K562 (cell line): Measurements from ENCODE around the gene SRGAP3. TPM values are rescaled to one million over a fixed set of nuclear protein-coding genes. Genes with fewer than 3 reads are reported as not detected.

ENCODE experiments used
- ATAC-seq: fragments of 200-7000 bp; cut with Tn5 transposase; 3 replicates; pipeline ENCODE4 v1.9.1; 2020; ENCODE audit warnings: moderate library complexity
- BruUV-seq: library from RNA; stranded (reverse); fragments of 400-500 nt; replicated peaks from 2 replicates; lab custom pipeline; 2021; lab: Mats Ljungman, UMichigan
- CTCF ChIA-PET: fragments of 300-600 bp; formaldehyde crosslinking; extraction: SDS; loops from one replicate; lab custom pipeline; 2021; ENCODE audit warnings: low intra/inter-chr PET ratio; lab: Yijun Ruan, JAX
- POLR2A ChIA-PET: fragments of 300-600, 350-650 bp; sonication (Branson Sonifier 250); formaldehyde crosslinking; extraction: SDS; loops from one replicate; lab custom pipeline; 2021; ENCODE audit warnings: antibody characterized with exemption, inconsistent platforms; lab: Yijun Ruan, JAX
- DNase-seq, 4 experiments: peaks; one replicate each; pipeline versions ENCODE4 v3.0.0 to v3.0.0-alpha.2; 2011 to 2018; ENCODE audit warnings: low spot score in 3 of 4, mixed read lengths in 3 of 4; ENCODE audit errors: extremely low read depth in 1 of 4
- FAIRE-seq: peaks from 2 replicates; lab custom pipeline; 2011; peaks lifted over from hg19 to GRCh38; lab: Jason Lieb, UNC
- H2AFZ ChIP-seq: 2 replicates; pipeline ENCODE4 v1.6.0; 2011; ENCODE audit warnings: low read depth, low read length, control low read depth, inconsistent platforms
- H3K27ac ChIP-seq: fragments of 200-600 bp; 3 replicates; pipeline ENCODE4 v1.8.0; 2011; ENCODE audit warnings: low read depth, mild to moderate bottlenecking, control low read depth, inconsistent platforms, low read length, moderate library complexity, mixed read lengths; ENCODE audit errors: extremely low read depth
- H3K27me3 ChIP-seq, 2 experiments: fragments of 300-600 bp in 1 of 2; 2 replicates in 1 of 2; 3 replicates in 1 of 2; pipeline versions ENCODE4 v1.6.0 to v1.8.0; 2011; ENCODE audit warnings: inconsistent platforms in 2 of 2, low read length in 2 of 2, mild to moderate bottlenecking in 1 of 2, mixed read lengths in 1 of 2, moderate library complexity in 1 of 2; ENCODE audit not compliant: control insufficient read depth in 2 of 2, insufficient read depth in 2 of 2
- H3K36me3 ChIP-seq: fragments of 300-600 bp; 3 replicates; pipeline ENCODE4 v1.8.0; 2011; ENCODE audit warnings: mild to moderate bottlenecking, low read length, inconsistent platforms; ENCODE audit not compliant: control insufficient read depth, insufficient read depth
- H3K4me1 ChIP-seq, 2 experiments: fragments of 200-600 bp in 1 of 2; replicated peaks in 1 of 2; 2 replicates in 1 of 2; 3 replicates in 1 of 2; pipeline versions ENCODE4 v1.5.1 to v1.8.0; 2011; ENCODE audit warnings: inconsistent platforms in 2 of 2, low read length in 2 of 2, mild to moderate bottlenecking in 1 of 2, mixed read lengths in 1 of 2, moderate library complexity in 1 of 2; ENCODE audit not compliant: control insufficient read depth in 2 of 2, insufficient read depth in 2 of 2
- H3K4me2 ChIP-seq: 2 replicates; pipeline ENCODE4 v1.6.1; 2011; ENCODE audit warnings: low read length, control low read depth, inconsistent platforms, mixed read lengths; ENCODE audit not compliant: insufficient read depth
- H3K4me3 ChIP-seq: fragments of 200-600 bp; sonication (generic), shearing (Covaris generic); 2 replicates; pipeline ENCODE4 v1.5.1; 2016; ENCODE audit warnings: control low read depth, inconsistent platforms
- H3K79me2 ChIP-seq: fragments of 200-600 bp; 3 replicates; pipeline ENCODE4 v1.8.0; 2011; ENCODE audit warnings: low read length, inconsistent platforms; ENCODE audit not compliant: control insufficient read depth, insufficient read depth
- H3K9ac ChIP-seq, 2 experiments: 2 replicates each; pipeline versions ENCODE4 v1.6.0 to v1.6.1; 2011; ENCODE audit warnings: low read depth in 2 of 2, low read length in 2 of 2, control low read depth in 1 of 2, inconsistent platforms in 1 of 2, mild to moderate bottlenecking in 1 of 2, mixed read lengths in 1 of 2; ENCODE audit not compliant: insufficient read depth in 1 of 2
- H3K9me1 ChIP-seq: one replicate; pipeline ENCODE4 v1.6.0; 2011; ENCODE audit warnings: inconsistent platforms, mild to moderate bottlenecking, low read length, moderate library complexity; ENCODE audit not compliant: control insufficient read depth, insufficient read depth
- H3K9me3 ChIP-seq: replicated peaks from 2 replicates; pipeline ENCODE4 v1.5.1; 2011; ENCODE audit warnings: low read depth, low read length, inconsistent platforms; ENCODE audit not compliant: control insufficient read depth, insufficient read depth
- H4K20me1 ChIP-seq: replicated peaks from 2 replicates; pipeline ENCODE4 v1.6.1; 2011; ENCODE audit warnings: low read length, inconsistent platforms, mixed read lengths; ENCODE audit not compliant: control insufficient read depth, insufficient read depth
- HMGN3 ChIP-seq: IDR thresholded peaks from 2 replicates; pipeline ENCODE4 v1.6.1; 2011; ENCODE audit warnings: borderline replicate concordance, low read depth, mild to moderate bottlenecking, mixed read lengths, low read length; ENCODE audit not compliant: insufficient read length; ENCODE audit errors: extremely low read depth
- HOXB6 ChIP-seq: fragments of 250-450 bp; sonication (Bioruptor Pico); IDR thresholded peaks from 2 replicates; pipeline ENCODE4 v1.5.1; 2022; ENCODE audit warnings: mild to moderate bottlenecking, borderline replicate concordance
- KHSRP ChIP-seq: fragments of 450-650 bp; IDR thresholded peaks from 2 replicates; pipeline ENCODE4 v1.6.1; 2017
- NR2C2 ChIP-seq, 2 experiments: fragments of 200-800 bp in 1 of 2; sonication (Bioruptor generic) in 1 of 2; sonication (generic) in 1 of 2; formaldehyde crosslinking in 1 of 2; IDR thresholded peaks; 2 replicates each; pipeline versions ENCODE4 v1.6.1 to v1.8.0; 2016 to 2022; ENCODE audit warnings: mild to moderate bottlenecking in 1 of 2, missing compliant biosample characterization in 1 of 2, missing genetic modification characterization in 1 of 2, missing genetic modification reagents in 1 of 2
- RAD21 ChIP-seq, 2 experiments: fragments of 250-450 bp in 1 of 2; fragments of 450-650 bp in 1 of 2; sonication (Bioruptor Pico) in 1 of 2; formaldehyde crosslinking in 1 of 2; IDR thresholded peaks in 1 of 2; conservative IDR thresholded peaks in 1 of 2; 2 replicates each; pipeline versions ENCODE4 v1.4.0 to v1.8.0; 2020 to 2022; ENCODE audit warnings: mild to moderate bottlenecking in 2 of 2, moderate library complexity in 1 of 2
- RBM17 ChIP-seq: fragments of 200-400 bp; formaldehyde crosslinking; IDR thresholded peaks from 2 replicates; pipeline ENCODE4 v1.6.1; 2017; ENCODE audit warnings: low read depth, mild to moderate bottlenecking, low read length, borderline replicate concordance
- WHSC1 ChIP-seq: IDR thresholded peaks from one replicate; pipeline ENCODE4 v1.6.1; 2012; ENCODE audit warnings: low read length, control low read depth, inconsistent platforms
- ZSCAN32 ChIP-seq: fragments of 450-650 bp; formaldehyde crosslinking; IDR thresholded peaks from 2 replicates; pipeline ENCODE4 v1.4.0; 2020; ENCODE audit warnings: mild to moderate bottlenecking, moderate library complexity
- WGBS: fragments of 100-300 bp; shearing (Covaris generic); methylation state at CpG from one replicate; pipeline ENCODE4 v1.1.6; 2016; ENCODE audit warnings: low coverage, mixed read lengths; ENCODE audit not compliant: insufficient coverage; ENCODE audit errors: missing lambda C conversion rate; 5-methylcytosine and 5-hydroxymethylcytosine counted together
- in situ Hi-C: fragments of 300-500 bp; cut with MboI; formaldehyde crosslinking; loops from 4 replicates; pipeline ENCODE4 v1.15.0; 2018; ENCODE audit warnings: inconsistent platforms, mixed read lengths
- intact Hi-C: fragments of 100-400 bp; cut with micrococcal nuclease; formaldehyde crosslinking; loops from 2 replicates; pipeline ENCODE4 v1.14.2; 2022
- polyA plus RNA-seq, 8 experiments: library from polyadenylated mRNA; depleted of rRNA in 4 of 8; stranded (reverse) in 5 of 8; unstranded in 3 of 8; fragments of >200 nt; fragmentation: Nextera tagmentation in 2 of 8; fragmentation: Illumina TruSeq in 1 of 8; extraction: Ambion mirVana in 2 of 8; extraction: Trizol in 1 of 8; gene quantifications; 2 replicates each; pipeline versions ENCODE4 v1.2.1 to v1.2.3, GENCODE V29; 2011 to 2014; ENCODE audit warnings: inconsistent platforms in 1 of 8, missing spikeins in 1 of 8
- small RNA-seq: library from RNA; depleted of rRNA; stranded (forward); fragments of <200 nt; gene quantifications from one replicate; pipeline ENCODE3, GENCODE V24; 2014
- total RNA-seq, 7 experiments: library from RNA; depleted of rRNA in 6 of 7; stranded (reverse); fragments of >200 nt in 6 of 7; fragmentation: Illumina TruSeq in 2 of 7; extraction: Trizol in 2 of 7; gene quantifications; 2 replicates each; pipeline versions ENCODE4 v1.2.1 to v1.2.3, GENCODE V29; 2011 to 2021; ENCODE audit warnings: low replicate concordance in 1 of 7

The SRGAP3 gene
- total and polyA plus RNA-seq, 9 of the 15 experiments (the other 6 are each of a cell fraction or from before 2014, with no cell fraction given): 0.11 to 0.85 (median 0.35) TPM; not detected in 2

DNA sequence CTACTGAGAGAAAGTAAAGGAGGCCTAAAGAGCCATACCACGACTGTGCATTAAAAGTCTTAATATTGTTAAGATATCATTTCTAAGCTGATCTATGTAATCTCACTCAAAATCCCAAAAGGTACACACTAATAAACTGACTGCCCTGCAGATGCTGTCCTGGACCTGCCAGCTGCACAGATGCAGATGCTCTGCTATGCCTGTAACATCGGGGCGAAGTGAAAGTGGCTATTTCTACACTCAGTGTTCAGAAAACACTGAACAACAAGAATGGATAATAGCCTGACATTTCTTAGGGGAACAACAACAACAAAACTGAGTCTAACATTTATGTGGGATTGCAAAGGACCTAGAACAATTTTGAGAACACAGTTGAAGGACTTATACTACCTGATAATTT, 318.1 kb downstream of the SRGAP3 start:
- ATAC-seq (no peak), FAIRE-seq (no peak), DNase-seq (no peak)
- intact Hi-C loops (no loop called here), in situ Hi-C loops (no loop called here)
- ChIA-PET CTCF (no interaction called here), POLR2A (no interaction called here)
- H3K9ac ChIP-seq: no peak overlapping the region
- H3K36me3 ChIP-seq: peaks cover 42% of the 10 kb centered on the region
- TF ChIP-seq WHSC1 (no peak), ZSCAN32 (no peak), NR2C2 (CRISPR knock-in tag; IDR thresholded peaks at IDR 0.05) (no peak), NR2C2 (tag; IDR thresholded peaks at IDR 0.05) (no peak), HMGN3 (no peak), RAD21 (CRISPR knock-in tag; conservative IDR thresholded peaks at IDR 0.05 in 1 of 2, IDR thresholded peaks at IDR 0.05 in 1 of 2) (no peak), HOXB6 (CRISPR knock-in tag) (no peak), KHSRP (no peak), RBM17 (no peak)
- no peak overlapping the region for H3K4me2 ChIP-seq
- no TSS peak for BruUV-seq
- H3K27me3 ChIP-seq: no peaks in the 10 kb centered on the region
- H4K20me1 ChIP-seq: no peaks in the 10 kb centered on the region
- H3K9me3 ChIP-seq: no peaks in the 10 kb centered on the region
- H3K9me1 ChIP-seq: no peaks in the 10 kb centered on the region
- H3K27ac ChIP-seq: no peak overlapping the region
- 97% methylated on average over 3 of the region's 3 CpGs for WGBS
- H3K4me1 ChIP-seq: no peaks in the 10 kb centered on the region
- H2AFZ ChIP-seq: no peak overlapping the region
- no peak overlapping the region for H3K4me3 ChIP-seq
- no peaks in the 10 kb centered on the region; the same call in 2 of the 3 replicates for H3K79me2 ChIP-seq

Small RNA genes within 50 kb of the gene (small RNA-seq; reads per million reads assigned to genes)
- gene RF00416: not detected

Other genes with a start within 250 kb of the SRGAP3 start
- 74.6 and 75.5 TPM in 2 replicates for gene THUMPD3, start 113.4 kb upstream of the SRGAP3 start, total RNA-seq (2014; rRNA removed)
- gene THUMPD3, start 113.4 kb upstream of the SRGAP3 start, total RNA-seq (2014; rRNA removed; fragmentation: Illumina TruSeq; extraction: Trizol): 125 and 131 TPM in 2 replicates
- gene THUMPD3, start 113.4 kb upstream of the SRGAP3 start, total RNA-seq (2015; rRNA removed; fragmentation: Illumina TruSeq; extraction: Trizol): 111 and 113 TPM in 2 replicates
- 106 and 114 TPM in 2 replicates for gene THUMPD3, start 113.4 kb upstream of the SRGAP3 start, total RNA-seq (2021)
- 115 and 132 TPM in 2 replicates for gene THUMPD3, start 113.4 kb upstream of the SRGAP3 start, polyA plus RNA-seq (2011; rRNA removed)
- 102 and 118 TPM in 2 replicates for gene THUMPD3, start 113.4 kb upstream of the SRGAP3 start, polyA plus RNA-seq (2014; fragmentation: Illumina TruSeq; extraction: Trizol)
- 10 to 100 TPM; 58.3 to 78.1 TPM for gene THUMPD3, start 113.4 kb upstream of the SRGAP3 start, polyA plus RNA-seq (2014; fragmentation: Nextera tagmentation; extraction: Ambion mirVana)
- gene THUMPD3, start 113.4 kb upstream of the SRGAP3 start, polyA plus RNA-seq (2014; rRNA removed): 83.9 and 99.5 TPM in 2 replicates
- 60.9 and 61.4 TPM in 2 replicates for gene SETD5, start 148.0 kb upstream of the SRGAP3 start, total RNA-seq (2014; rRNA removed)
- 87.2 and 97.1 TPM in 2 replicates for gene SETD5, start 148.0 kb upstream of the SRGAP3 start, total RNA-seq (2014; rRNA removed; fragmentation: Illumina TruSeq; extraction: Trizol)
- gene SETD5, start 148.0 kb upstream of the SRGAP3 start, total RNA-seq (2015; rRNA removed; fragmentation: Illumina TruSeq; extraction: Trizol): 80.3 and 92.2 TPM in 2 replicates
- gene SETD5, start 148.0 kb upstream of the SRGAP3 start, total RNA-seq (2021): 118 and 135 TPM in 2 replicates
- 106 and 130 TPM in 2 replicates for gene SETD5, start 148.0 kb upstream of the SRGAP3 start, polyA plus RNA-seq (2011; rRNA removed)
- gene SETD5, start 148.0 kb upstream of the SRGAP3 start, polyA plus RNA-seq (2014; fragmentation: Illumina TruSeq; extraction: Trizol): 108 and 128 TPM in 2 replicates
- 10 to 100 TPM; 20.8 to 38.8 TPM for gene SETD5, start 148.0 kb upstream of the SRGAP3 start, polyA plus RNA-seq (2014; fragmentation: Nextera tagmentation; extraction: Ambion mirVana)
- 65.4 and 69.1 TPM in 2 replicates for gene SETD5, start 148.0 kb upstream of the SRGAP3 start, polyA plus RNA-seq (2014; rRNA removed)